LNCaP clone FGC (cell line): ENCODE results near the gene AFP.

ENCODE experiments used
- DNase-seq: peaks from one replicate; pipeline ENCODE4 v3.0.0-alpha.2; 2011; ENCODE audit warnings: low read depth
- H3K4me3 ChIP-seq: 2 replicates; pipeline ENCODE4 v1.5.1; 2011; ENCODE audit warnings: mild to moderate bottlenecking, low read depth, low read length, control low read depth
- TF ChIP-seq, protein P1 (sequence below): IDR thresholded peaks from 2 replicates; pipeline ENCODE4 v1.5.1; 2012; ENCODE audit warnings: mild to moderate bottlenecking; ENCODE audit not compliant: control insufficient read depth, insufficient read depth; ENCODE audit errors: extremely low read depth

The AFP gene

DNA sequence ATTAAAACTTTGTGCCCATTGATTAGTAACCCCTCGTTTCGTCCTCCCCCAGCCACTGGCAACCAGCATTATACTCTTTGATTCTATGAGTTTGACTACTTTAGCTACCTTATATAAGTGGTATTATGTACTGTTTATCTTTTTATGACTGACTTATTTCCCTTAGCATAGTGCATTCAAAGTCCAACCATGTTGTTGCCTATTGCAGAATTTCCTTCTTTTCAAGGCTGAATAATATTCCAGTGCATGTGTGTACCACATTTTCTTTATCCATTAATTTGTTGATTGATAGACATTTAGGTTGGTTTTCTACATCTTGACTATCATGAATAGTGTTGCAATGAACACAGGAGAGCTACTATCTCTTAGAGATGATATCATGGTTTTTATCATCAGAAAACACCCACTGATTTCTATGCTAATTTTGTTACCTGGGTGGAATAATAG, 28.8 kb upstream of the AFP start:
- H3K4me3 ChIP-seq: no peak overlapping the region
- no peak for DNase-seq
- TF ChIP-seq, protein P1, sequence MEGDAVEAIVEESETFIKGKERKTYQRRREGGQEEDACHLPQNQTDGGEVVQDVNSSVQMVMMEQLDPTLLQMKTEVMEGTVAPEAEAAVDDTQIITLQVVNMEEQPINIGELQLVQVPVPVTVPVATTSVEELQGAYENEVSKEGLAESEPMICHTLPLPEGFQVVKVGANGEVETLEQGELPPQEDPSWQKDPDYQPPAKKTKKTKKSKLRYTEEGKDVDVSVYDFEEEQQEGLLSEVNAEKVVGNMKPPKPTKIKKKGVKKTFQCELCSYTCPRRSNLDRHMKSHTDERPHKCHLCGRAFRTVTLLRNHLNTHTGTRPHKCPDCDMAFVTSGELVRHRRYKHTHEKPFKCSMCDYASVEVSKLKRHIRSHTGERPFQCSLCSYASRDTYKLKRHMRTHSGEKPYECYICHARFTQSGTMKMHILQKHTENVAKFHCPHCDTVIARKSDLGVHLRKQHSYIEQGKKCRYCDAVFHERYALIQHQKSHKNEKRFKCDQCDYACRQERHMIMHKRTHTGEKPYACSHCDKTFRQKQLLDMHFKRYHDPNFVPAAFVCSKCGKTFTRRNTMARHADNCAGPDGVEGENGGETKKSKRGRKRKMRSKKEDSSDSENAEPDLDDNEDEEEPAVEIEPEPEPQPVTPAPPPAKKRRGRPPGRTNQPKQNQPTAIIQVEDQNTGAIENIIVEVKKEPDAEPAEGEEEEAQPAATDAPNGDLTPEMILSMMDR: no peak

DNA sequence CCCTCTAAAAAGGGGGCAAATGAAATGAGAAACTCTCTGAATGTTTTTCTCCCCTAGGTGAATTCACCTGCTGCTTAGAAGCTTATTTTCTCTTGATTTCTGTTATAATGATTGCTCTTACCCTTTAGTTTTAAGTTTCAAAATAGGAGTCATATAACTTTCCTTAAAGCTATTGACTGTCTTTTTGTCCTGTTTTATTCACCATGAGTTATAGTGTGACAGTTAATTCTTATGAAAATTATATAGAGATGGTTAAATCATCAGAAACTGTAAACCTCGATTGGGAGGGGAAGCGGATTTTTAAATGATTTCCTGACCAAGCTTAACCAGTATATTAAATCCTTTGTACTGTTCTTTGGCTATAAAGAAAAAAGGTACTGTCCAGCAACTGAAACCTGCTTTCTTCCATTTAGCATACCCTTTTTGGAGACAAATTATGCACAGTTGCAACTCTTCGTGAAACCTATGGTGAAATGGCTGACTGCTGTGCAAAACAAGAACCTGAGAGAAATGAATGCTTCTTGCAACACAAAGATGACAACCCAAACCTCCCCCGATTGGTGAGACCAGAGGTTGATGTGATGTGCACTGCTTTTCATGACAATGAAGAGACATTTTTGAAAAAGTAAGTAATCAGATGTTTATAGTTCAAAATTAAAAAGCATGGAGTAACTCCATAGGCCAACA, 27.7 kb upstream of the AFP start:
- no peak overlapping the region for H3K4me3 ChIP-seq
- DNase-seq: no peak
- TF ChIP-seq, protein P1: no peak

DNA sequence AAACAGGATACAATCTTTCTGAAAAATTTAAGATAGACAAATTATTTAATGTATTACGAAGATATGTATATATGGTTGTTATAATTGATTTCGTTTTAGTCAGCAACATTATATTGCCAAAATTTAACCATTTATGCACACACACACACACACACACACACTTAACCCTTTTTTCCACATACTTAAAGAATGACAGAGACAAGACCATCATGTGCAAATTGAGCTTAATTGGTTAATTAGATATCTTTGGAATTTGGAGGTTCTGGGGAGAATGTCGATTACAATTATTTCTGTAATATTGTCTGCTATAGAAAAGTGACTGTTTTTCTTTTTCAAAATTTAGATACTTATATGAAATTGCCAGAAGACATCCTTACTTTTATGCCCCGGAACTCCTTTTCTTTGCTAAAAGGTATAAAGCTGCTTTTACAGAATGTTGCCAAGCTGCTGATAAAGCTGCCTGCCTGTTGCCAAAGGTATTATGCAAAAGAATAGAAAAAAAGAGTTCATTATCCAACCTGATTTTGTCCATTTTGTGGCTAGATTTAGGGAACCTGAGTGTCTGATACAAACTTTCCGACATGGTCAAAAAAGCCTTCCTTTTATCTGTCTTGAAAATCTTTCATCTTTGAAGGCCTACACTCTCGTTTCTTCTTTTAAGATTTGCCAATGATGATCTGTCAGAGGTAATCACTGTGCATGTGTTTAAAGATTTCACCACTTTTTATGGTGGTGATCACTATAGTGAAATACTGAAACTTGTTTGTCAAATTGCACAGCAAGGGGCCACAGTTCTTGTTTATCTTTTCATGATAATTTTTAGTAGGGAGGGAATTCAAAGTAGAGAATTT, 26.8 kb upstream of the AFP start:
- H3K4me3 ChIP-seq: no peak overlapping the region
- DNase-seq: no peak
- TF ChIP-seq, protein P1: no peak

DNA sequence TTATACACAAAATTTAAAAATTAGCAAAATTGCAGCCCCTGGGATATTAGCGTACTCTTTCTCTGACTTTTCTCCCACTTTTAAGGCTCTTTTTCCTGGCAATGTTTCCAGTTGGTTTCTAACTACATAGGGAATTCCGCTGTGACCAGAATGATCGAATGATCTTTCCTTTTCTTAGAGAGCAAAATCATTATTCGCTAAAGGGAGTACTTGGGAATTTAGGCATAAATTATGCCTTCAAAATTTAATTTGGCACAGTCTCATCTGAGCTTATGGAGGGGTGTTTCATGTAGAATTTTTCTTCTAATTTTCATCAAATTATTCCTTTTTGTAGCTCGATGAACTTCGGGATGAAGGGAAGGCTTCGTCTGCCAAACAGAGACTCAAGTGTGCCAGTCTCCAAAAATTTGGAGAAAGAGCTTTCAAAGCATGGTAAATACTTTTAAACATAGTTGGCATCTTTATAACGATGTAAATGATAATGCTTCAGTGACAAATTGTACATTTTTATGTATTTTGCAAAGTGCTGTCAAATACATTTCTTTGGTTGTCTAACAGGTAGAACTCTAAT, 26.0 kb upstream of the AFP start:
- no peak for DNase-seq
- TF ChIP-seq, protein P1: no peak
- no peak overlapping the region for H3K4me3 ChIP-seq

DNA sequence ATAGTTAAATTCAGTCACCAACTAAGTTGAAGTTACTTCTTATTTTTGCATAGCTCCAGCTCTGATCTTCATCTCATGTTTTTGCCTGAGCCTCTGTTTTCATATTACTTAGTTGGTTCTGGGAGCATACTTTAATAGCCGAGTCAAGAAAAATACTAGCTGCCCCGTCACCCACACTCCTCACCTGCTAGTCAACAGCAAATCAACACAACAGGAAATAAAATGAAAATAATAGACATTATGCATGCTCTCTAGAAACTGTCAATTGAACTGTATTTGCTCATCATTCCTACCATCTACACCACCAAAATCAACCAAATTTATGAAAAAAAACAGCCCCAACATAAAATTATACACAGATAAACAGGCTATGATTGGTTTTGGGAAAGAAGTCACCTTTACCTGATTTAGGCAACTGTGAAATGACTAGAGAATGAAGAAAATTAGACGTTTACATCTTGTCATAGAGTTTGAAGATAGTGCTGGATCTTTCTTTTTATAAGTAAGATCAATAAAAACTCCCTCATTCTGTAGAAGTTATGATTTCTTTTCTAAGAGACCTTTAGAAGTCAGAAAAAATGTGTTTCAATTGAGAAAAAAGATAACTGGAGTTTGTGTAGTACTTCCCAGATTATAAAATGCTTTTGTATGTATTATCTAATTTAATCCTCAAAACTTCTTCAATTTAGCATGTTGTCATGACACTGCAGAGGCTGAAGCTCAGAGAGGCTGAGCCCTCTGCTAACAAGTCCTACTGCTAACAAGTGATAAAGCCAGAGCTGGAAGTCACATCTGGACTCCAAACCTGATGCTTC, 24.9 kb upstream of the AFP start:
- no peak for DNase-seq
- no peak overlapping the region for H3K4me3 ChIP-seq
- TF ChIP-seq, protein P1: no peak

DNA sequence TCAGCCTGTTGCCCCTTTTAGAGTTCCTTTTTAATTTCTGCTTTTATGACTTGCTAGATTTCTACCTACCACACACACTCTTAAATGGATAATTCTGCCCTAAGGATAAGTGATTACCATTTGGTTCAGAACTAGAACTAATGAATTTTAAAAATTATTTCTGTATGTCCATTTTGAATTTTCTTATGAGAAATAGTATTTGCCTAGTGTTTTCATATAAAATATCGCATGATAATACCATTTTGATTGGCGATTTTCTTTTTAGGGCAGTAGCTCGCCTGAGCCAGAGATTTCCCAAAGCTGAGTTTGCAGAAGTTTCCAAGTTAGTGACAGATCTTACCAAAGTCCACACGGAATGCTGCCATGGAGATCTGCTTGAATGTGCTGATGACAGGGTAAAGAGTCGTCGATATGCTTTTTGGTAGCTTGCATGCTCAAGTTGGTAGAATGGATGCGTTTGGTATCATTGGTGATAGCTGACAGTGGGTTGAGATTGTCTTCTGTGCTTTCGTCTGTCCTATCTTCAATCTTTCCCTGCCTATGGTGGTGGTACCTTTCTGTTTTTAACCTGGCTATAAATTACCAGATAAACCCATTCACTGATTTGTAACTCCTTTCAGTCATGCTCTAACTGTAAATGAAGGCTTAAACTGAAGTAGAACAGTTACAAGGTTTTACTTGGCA, 24.1 kb upstream of the AFP start:
- no peak overlapping the region for H3K4me3 ChIP-seq
- no peak for DNase-seq
- TF ChIP-seq, protein P1: no peak
